Uterus (tissue), 2 donors: ENCODE measurements around the gene TSPAN18.

ENCODE experiments used
- POLR2A ChIP-seq, 2 donors: fragments of 450-650 bp; IDR thresholded peaks; one replicate each; pipeline ENCODE4 v1.6.1; 2016; ENCODE audit warnings: antibody characterized with exemption in 2 of 2, mild to moderate bottlenecking in 1 of 2, moderate library complexity in 1 of 2
- TF ChIP-seq, protein P1 (sequence below), 4 experiments: fragments of 200-600 bp in 2 of 4; fragments of 450-650 bp in 2 of 4; sonication (generic) in 2 of 4; IDR thresholded peaks; one replicate each; pipeline ENCODE4 v1.5.1; 2016 to 2019; ENCODE audit warnings: antibody characterized with exemption in 4 of 4, mild to moderate bottlenecking in 2 of 4, moderate library complexity in 1 of 4

DNA sequence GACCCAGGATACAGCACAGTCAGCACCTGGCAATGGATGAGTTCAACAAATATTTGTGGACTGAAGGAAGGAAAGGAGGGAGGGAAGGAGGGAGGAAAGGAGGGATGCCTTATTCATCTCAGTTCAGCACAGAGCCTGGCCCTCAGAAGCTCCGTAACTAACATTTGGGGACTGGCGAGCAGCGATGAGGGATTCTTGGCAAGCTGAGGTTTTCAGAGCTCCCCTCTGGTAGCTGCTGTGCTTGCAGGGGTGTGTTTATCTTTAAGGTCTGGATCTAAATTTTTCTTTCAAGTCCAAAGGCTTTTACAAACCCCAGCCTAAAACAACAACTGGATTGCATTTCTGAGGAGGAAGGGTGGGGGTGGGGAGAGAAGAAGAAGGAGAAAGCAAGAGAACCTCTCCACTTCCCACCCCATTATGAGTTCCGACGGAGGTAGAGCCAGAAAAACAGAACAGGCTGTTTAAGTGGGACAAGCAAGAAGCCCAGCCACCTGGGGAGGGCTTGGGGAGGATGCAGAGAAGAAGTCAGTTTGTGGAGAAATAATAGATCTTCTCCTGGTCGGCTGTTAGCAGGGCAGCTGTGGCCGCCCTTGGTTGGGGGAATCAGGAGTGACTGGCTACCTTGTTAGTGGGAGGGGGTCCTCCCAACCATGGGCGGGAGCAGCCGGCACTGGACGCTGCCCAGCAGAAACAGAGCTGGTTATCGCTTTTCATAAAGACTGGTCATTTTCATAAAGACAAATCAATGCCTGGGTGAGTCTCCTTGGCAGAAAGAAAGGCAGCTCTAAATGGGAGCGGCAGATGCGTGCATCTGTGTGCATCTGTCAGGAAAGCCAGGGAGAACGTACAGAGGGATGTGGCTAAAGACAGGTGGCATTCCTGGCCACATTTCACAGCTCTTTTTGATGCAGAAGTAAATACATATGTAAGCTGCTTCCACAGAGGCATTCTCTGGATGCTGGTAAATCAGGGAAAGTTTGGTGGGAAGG lies 78.0 kb downstream of the TSPAN18 start:
- TF ChIP-seq POLR2A (IDR thresholded peaks at IDR 0.05), result no peak
- TF ChIP-seq, protein P1, sequence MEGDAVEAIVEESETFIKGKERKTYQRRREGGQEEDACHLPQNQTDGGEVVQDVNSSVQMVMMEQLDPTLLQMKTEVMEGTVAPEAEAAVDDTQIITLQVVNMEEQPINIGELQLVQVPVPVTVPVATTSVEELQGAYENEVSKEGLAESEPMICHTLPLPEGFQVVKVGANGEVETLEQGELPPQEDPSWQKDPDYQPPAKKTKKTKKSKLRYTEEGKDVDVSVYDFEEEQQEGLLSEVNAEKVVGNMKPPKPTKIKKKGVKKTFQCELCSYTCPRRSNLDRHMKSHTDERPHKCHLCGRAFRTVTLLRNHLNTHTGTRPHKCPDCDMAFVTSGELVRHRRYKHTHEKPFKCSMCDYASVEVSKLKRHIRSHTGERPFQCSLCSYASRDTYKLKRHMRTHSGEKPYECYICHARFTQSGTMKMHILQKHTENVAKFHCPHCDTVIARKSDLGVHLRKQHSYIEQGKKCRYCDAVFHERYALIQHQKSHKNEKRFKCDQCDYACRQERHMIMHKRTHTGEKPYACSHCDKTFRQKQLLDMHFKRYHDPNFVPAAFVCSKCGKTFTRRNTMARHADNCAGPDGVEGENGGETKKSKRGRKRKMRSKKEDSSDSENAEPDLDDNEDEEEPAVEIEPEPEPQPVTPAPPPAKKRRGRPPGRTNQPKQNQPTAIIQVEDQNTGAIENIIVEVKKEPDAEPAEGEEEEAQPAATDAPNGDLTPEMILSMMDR (IDR thresholded peaks at IDR 0.05), result no peak
